ENCODE measurements around the gene PRM1. TPM values are rescaled to one million over a fixed set of nuclear protein-coding genes. Genes with fewer than 3 reads are reported as not detected.

PRM1 gene
- total and polyA plus RNA-seq, 2 of the 4 experiments (the other 2 are of a cell fraction): not detected

- Histone ChIP-seq H4K5ac (ENCODE audit: low read depth, low read length) (no peak overlapping the region), H2BK120ac (ENCODE audit: low read depth, low read length) (no peak overlapping the region), H3K14ac (replicated peaks; ENCODE audit: low read depth, low read length) (no peak overlapping the region), H3K56ac (ENCODE audit: extremely low read depth, insufficient read depth, low read length) (no peak overlapping the region), H3K4ac (ENCODE audit: low read depth, low read length) (no peak overlapping the region), H4K91ac (ENCODE audit: insufficient read depth, low read depth, low read length) (no peak overlapping the region), H3K4me1 (ENCODE audit: control insufficient read depth, insufficient read depth, low read length) (no peaks in the 10 kb centered on the region; the same call in 1 of the 2 replicates), H2BK5ac (ENCODE audit: low read depth, low read length, poor library complexity, severe bottlenecking) (no peak overlapping the region), H3K27me3 (ENCODE audit: control insufficient read depth, insufficient read depth, low read length) (peaks cover 11% of the 10 kb centered on the region), H3K4me2 (ENCODE audit: low read depth, low read length) (no peak overlapping the region), H2BK20ac (ENCODE audit: low read depth, low read length) (no peak overlapping the region), H3K9ac (ENCODE audit: low read depth, low read length) (no peak overlapping the region), H4K8ac (ENCODE audit: low read depth in 2 of 2, low read length in 2 of 2) (no peak overlapping the region), H2BK15ac (ENCODE audit: low read depth, low read length) (no peak overlapping the region), H3K9me3 (ENCODE audit: control insufficient read depth, insufficient read depth, low read length) (no peaks in the 10 kb centered on the region), H2AK5ac (ENCODE audit: low read depth, low read length) (no peak overlapping the region), H2AFZ (replicated peaks; ENCODE audit: low read length, poor library complexity) (no peak overlapping the region), H4K20me1 (ENCODE audit: insufficient read depth, low read length) (no peaks in the 10 kb centered on the region), H3K36me3 (ENCODE audit: control insufficient read depth, insufficient read depth, low read length) (no peaks in the 10 kb centered on the region), H3K79me1 (ENCODE audit: low read depth in 1 of 2, low read length in 2 of 2) (no peaks in the 10 kb centered on the region), H2AK9ac (replicated peaks; ENCODE audit: low read depth, low read length, poor library complexity) (no peak overlapping the region), H3K9me1 (ENCODE audit: insufficient read depth, low read length) (no peaks in the 10 kb centered on the region), H3K27ac (ENCODE audit: insufficient read depth, low read length) (no peak overlapping the region), H3K4me3 (ENCODE audit: insufficient read depth, low read depth, low read length) (no peak overlapping the region), H3K18ac (ENCODE audit: low read depth, low read length) (no peak overlapping the region), H3K23ac (ENCODE audit: low read depth, low read length) (no peak overlapping the region)
- CTCF ChIA-PET: no interaction called here
- POLR2A ChIA-PET (ENCODE audit: unreplicated experiment): no interaction called here
- ATAC-seq (ENCODE audit: low read depth) (no peak), DNase-seq (no peak)
- BruUV-seq (replicated peaks): no TSS peak
- dilution Hi-C loops (cut with HindIII; ENCODE audit: low sequenced_read_pairs, unreplicated experiment) (no loop called here), intact Hi-C loops (cut with micrococcal nuclease) (no loop called here), in situ Hi-C loops (cut with MboI; ENCODE audit: low sequenced_read_pairs) (no loop called here)
- TF ChIP-seq MAZ (IDR thresholded peaks at IDR 0.05; ENCODE audit: borderline replicate concordance, low read depth, low read length) (no peak), RCOR1 (IDR thresholded peaks at IDR 0.05; ENCODE audit: insufficient replicate concordance, low read length) (no peak), CTCF (conservative IDR thresholded peaks at IDR 0.05; ENCODE audit: low read depth, low read length) (no peak), SMC3 (IDR thresholded peaks at IDR 0.05; ENCODE audit: low read depth, low read length) (no peak), NFE2L2 (IDR thresholded peaks at IDR 0.05; ENCODE audit: low read depth, low read length) (no peak), USF2 (IDR thresholded peaks at IDR 0.05; ENCODE audit: low read depth, low read length) (no peak), MXI1 (IDR thresholded peaks at IDR 0.05; ENCODE audit: borderline replicate concordance, low read depth, low read length) (no peak), POLR2A (IDR thresholded peaks at IDR 0.05; ENCODE audit: low read depth, low read length) (no peak), FOS (IDR thresholded peaks at IDR 0.05; ENCODE audit: low read depth, low read length) (no peak), BHLHE40 (IDR thresholded peaks at IDR 0.05; ENCODE audit: low read depth, low read length) (no peak), ELK1 (IDR thresholded peaks at IDR 0.05; ENCODE audit: borderline replicate concordance, low read depth, low read length) (no peak), RAD21 (IDR thresholded peaks at IDR 0.05; ENCODE audit: low read length) (no peak), CHD1 (IDR thresholded peaks at IDR 0.05; ENCODE audit: low read depth, low read length) (no peak), CEBPB (IDR thresholded peaks at IDR 0.05; ENCODE audit: low read depth, low read length) (no peak), MAFK (IDR thresholded peaks at IDR 0.05; ENCODE audit: low read depth, low read length) (no peak), RFX5 (IDR thresholded peaks at IDR 0.05; ENCODE audit: low read depth, low read length) (no peak)
- no CpG with 5 or more reads among the region's 2 CpGs for WGBS, 2 experiments (ENCODE audit: extremely low coverage in 2 of 2, insufficient read length in 1 of 2)
These were observed 8.1 kb upstream of the PRM1 start for GRCh38 chr16:11289202-11289601.
